HEK293T (cell line): ENCODE measurements around the gene CASP10.

Experiments
- ARNT ChIP-seq: fragments of 450-650 bp; IDR thresholded peaks from 2 replicates; pipeline ENCODE4 v1.6.1; 2017; ENCODE audit warnings: mild to moderate bottlenecking
- BHLHE40 ChIP-seq: fragments of 450-650 bp; IDR thresholded peaks from 2 replicates; pipeline ENCODE4 v1.6.1; 2016; ENCODE audit warnings: mild to moderate bottlenecking, moderate library complexity, borderline replicate concordance
- CTBP1 ChIP-seq: fragments of 450-650 bp; IDR thresholded peaks from 2 replicates; pipeline ENCODE4 v1.6.1; 2016; ENCODE audit warnings: borderline replicate concordance
- ELF4 ChIP-seq: fragments of 450-650 bp; IDR thresholded peaks from 2 replicates; pipeline ENCODE4 v1.6.1; 2017; ENCODE audit warnings: antibody characterized with exemption
- FOXK2 ChIP-seq: fragments of 450-650 bp; IDR thresholded peaks from 2 replicates; pipeline ENCODE4 v1.6.1; 2016; ENCODE audit warnings: mild to moderate bottlenecking
- FOXM1 ChIP-seq: fragments of 450-650 bp; IDR thresholded peaks from 2 replicates; pipeline ENCODE4 v1.6.1; 2017; ENCODE audit warnings: mild to moderate bottlenecking, borderline replicate concordance
- HDGF ChIP-seq: fragments of 450-650 bp; IDR thresholded peaks from 2 replicates; pipeline ENCODE4 v1.6.1; 2017; ENCODE audit warnings: antibody characterized with exemption, borderline replicate concordance
- L3MBTL2 ChIP-seq: fragments of 450-650 bp; conservative IDR thresholded peaks from 2 replicates; pipeline ENCODE4 v1.6.1; 2016; ENCODE audit warnings: mild to moderate bottlenecking
- PKNOX1 ChIP-seq: fragments of 450-650 bp; IDR thresholded peaks from 2 replicates; pipeline ENCODE4 v1.6.1; 2016
- SUZ12 ChIP-seq: fragments of 450-650 bp; IDR thresholded peaks from 2 replicates; pipeline ENCODE4 v1.6.1; 2016; ENCODE audit warnings: mild to moderate bottlenecking

GRCh38 chr2:201258666-201259615, 76.0 kb downstream of the CASP10 start:
- TF ChIP-seq FOXM1 (no peak), FOXK2 (no peak), HDGF (no peak), SUZ12 (no peak), BHLHE40 (no peak), CTBP1 (no peak), PKNOX1 (no peak), ELF4 (no peak), L3MBTL2 (no peak), ARNT (no peak)
